Activated naive CD4-positive, alpha-beta T cell treated with anti-CD3 and anti-CD28 coated beads, Interleukin-2, amount 10 ng/mL, durations not matched to agents 5 hours and 36 hours (primary cell): Measurements from ENCODE around the gene ABCA9. TPM values are rescaled to one million over a fixed set of nuclear protein-coding genes. Genes with fewer than 3 reads are reported as not detected.

Source experiments
- microRNA-seq: library from miRNA; unstranded; fragments of <30 nt; microRNA quantifications from one replicate; pipeline ENCODE4 v1.2.0, GENCODE V29; 2022; ENCODE audit warnings: borderline microRNAs expressed, borderline replicate concordance
- total RNA-seq, 2 experiments: library from RNA; stranded (reverse); gene quantifications; one replicate each; pipeline ENCODE4 v1.2.3, GENCODE V29; 2021

Gene ABCA9
- total RNA-seq: not detected

GRCh38 chr17:69060822-69061221 lies at the start of gene ABCA9:
TSS of gene ABCA9 (minus strand) at chr17:69060927. CDS start at chr17:69051126, 9,801 bp downstream.

GRCh38 chr17:68955181-68955841 lies 105.4 kb downstream of the ABCA9 start, which contains the start of gene ABCA8:
TSS of gene ABCA8 (minus strand) at chr17:68955392. CDS start at chr17:68942034, 13,358 bp downstream.

Small RNA genes within 50 kb of the gene (microRNA-seq; reads per million reads assigned to microRNA genes)
- gene MIR4524A (not detected), gene MIR4524B (not detected)

Other genes starting within 250 kb of the ABCA9 start
- gene ABCA8, start 105.5 kb downstream of the ABCA9 start, total RNA-seq: not detected
- under 1 TPM; 0.28 to 0.34 TPM for gene ABCA6, start 81.0 kb upstream of the ABCA9 start, total RNA-seq
- under 1 TPM; 0.63 to 0.89 TPM for gene ABCA10, start 167.9 kb upstream of the ABCA9 start, total RNA-seq